GM18526 (cell line): ENCODE measurements around the gene EFCAB9.

Experiments used
- POLR2A ChIP-seq: IDR thresholded peaks from 3 replicates; pipeline ENCODE4 v1.6.1; 2011; ENCODE audit not compliant: insufficient read length; ENCODE audit errors: extremely low read depth

EFCAB9 gene

DNA sequence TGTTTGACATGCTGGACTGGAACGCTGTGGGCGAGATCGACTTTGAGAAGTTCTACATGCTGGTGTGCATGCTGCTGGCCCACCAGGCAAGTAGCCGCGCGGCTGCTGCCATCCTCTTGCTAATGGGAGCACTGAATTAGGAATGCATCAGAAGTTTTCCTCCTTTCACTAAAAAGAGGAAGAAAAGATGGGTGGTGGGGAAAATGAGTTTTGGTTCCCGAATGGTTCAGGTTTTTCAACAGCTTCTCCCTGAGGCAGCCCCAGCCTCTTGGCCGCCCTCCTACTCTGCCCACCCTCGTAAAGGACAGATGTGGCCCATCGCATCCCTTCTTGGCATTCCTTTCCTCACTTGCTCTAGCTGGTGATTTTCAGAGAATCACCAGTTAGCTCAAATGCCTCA, 5.5 kb downstream of the EFCAB9 start:
- TF ChIP-seq POLR2A = no peak

DNA sequence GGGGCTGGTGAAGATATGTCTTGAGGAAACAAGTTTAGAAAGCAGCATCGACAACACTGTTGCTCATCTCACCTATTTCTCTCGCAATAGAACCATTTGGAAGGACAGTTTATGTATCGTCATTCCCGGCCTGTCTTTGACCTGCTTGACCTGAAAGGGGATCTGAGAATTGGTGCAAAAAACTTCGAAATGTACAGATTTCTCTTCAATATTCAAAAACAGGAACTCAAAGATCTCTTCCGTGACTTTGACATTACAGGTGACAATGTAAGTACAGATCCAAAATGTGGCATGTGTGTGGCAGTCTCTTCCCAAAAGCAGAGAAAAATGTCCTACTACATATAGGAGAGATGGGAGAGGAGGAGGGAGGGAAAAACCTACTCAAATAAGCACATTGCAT, 6.5 kb downstream of the EFCAB9 start:
- no peak for TF ChIP-seq POLR2A

DNA sequence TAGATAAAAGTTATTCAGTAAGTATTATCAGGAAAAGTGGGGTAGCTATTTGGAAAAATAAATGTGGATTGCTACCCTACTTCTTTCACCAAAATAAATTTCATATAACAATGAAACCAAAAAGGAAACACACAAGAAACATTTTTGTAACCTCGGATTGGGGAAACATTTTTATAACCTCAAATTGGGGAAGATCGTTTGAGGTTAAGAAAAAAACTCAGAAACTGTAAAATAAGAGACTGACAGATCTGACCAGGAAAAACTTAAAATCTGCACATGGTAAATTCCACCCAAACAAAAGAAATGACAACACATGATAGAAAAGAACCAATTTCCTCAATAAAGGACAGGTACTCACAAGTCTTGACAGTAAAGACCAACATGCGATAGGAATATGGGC, 13.5 kb downstream of the EFCAB9 start:
- no peak for TF ChIP-seq POLR2A

DNA sequence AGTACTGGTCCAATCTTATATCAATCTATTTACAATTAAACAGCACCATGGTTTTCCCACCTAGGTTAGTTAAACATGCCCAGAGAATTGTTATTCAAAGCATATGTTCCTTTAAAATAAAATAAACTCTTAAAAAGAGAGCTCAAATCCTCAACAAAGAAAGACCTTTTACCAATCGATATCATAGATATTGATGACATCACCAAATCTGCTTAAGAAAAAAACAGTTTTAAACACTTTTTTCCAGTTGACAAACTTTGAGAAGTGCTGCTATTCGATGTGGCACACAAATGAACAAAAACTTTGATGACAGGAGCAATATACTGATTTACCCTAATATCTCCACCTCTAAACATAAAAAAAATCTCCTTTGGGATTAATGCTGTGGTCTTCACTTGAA, 15.7 kb downstream of the EFCAB9 start:
- no peak for TF ChIP-seq POLR2A

DNA sequence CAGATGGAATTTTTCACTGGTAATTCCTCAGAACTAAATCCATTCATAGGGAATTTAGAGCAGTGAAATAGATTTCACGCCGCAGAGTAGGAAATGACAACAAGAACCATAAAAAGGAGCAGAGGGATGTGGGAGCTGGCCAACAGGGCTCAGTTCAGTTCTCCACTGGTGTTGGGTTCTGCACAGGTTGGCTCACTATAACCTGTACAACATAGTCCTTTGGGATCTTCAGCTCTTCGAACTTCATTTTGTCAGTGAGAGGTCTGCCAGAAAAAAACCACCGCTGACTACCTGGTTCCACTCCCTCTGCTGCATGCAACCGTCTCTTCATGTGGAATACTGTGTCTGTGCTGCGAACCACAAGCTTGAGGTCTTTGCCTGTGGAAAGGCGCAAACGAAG, 17.7 kb downstream of the EFCAB9 start:
- no peak for TF ChIP-seq POLR2A

DNA sequence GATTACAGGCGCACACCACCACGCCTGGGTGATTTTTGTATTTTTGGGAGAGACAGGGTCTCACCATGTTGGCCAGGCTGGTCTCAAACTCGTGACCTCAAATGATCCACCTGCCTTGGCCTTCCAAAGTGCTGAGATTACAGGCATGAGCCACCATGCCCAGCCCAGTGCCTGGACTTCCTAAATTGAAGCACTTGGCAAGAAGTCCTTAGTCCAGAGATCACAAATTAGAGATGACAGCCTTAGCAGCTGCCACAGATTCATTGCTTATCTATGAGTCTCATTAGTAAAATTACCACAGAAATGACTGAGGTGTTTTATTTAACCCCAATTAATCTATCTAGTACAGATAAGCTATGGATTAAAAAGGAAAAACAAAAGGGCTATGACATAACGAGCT, 19.2 kb downstream of the EFCAB9 start:
- no peak for TF ChIP-seq POLR2A

DNA sequence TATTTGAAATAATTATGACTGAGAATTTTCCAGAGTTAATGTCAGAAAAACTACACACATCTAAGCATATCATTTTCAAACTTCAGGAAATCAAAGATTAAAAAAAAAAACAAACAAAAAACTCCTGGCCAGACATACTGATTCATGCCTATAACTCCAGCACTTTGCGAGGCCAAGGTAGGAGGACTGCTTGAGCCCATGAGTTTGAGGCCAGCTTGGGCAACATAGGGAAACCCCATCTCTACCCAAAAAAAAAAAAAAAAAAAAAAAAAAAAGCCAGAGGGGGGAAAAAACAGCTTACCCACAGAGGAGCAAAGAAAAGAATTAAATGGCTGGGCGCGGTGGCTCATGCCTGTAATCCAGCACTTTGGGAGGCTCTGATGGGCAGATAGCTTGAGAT, 22.4 kb downstream of the EFCAB9 start:
- TF ChIP-seq POLR2A = no peak

DNA sequence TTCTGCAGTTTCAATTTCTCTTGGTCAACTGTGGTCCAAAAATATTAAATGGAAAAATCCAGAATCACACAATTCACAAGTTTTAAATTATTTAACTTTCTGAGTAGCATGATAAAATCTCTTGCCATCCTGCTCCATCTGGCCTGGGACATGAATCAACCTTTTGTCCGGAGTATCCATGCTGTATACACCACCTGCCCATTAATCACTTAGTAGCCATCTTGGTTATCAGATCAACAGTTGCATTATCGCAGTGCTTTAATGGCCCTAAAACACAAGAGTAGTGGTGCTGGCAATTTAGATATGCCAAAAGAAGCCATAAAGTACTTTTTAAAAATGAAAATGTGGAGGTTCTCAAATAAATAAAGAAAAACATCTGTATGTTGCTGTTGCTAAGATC, 25.3 kb downstream of the EFCAB9 start:
- TF ChIP-seq POLR2A = no peak

DNA sequence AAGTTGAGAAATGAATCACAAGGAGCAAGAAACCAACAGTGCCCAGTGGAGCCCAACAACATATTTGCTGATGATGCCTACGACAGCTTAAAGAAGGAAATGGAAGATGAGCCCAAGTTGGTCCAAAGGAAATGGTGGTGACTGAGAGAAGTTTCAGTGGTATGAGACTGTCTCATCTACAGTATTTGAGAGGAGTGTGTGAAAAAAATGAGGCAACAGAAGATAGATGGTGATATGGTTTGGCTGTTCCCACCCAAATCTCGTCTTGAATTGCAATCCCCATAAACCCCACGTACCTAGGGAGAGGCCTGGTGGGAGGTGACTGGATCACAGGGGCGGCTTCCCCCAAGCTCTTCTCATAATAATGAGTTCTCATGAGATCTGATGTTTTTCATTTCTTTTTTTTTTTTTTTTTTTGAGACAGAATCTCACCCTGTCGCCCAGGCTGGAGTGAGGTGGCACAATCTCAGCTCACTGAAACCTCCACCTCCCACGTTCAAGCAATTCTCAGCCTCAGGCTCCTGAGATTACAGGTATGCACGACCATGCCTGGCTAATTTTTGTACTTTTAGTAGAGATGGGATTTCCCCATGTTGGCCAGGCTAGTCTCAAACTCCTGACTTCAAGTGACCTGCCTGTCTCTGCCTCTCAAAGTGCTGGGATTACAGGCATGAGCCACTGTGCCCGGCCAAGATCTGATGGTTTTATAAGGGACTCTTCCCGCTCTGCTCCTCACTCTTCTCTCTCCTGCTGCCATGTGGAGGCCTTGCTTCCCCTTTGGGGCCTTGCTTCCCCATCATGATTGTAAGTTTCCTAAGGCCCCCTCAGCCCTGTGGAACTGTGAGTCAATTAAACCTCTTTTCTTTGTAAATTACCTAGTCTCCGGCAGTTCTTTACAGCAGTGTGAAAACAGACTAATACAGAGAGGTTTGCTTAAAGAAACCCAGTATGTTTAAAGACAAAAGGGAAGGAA, 30.2 kb downstream of the EFCAB9 start:
- TF ChIP-seq POLR2A = no peak

DNA sequence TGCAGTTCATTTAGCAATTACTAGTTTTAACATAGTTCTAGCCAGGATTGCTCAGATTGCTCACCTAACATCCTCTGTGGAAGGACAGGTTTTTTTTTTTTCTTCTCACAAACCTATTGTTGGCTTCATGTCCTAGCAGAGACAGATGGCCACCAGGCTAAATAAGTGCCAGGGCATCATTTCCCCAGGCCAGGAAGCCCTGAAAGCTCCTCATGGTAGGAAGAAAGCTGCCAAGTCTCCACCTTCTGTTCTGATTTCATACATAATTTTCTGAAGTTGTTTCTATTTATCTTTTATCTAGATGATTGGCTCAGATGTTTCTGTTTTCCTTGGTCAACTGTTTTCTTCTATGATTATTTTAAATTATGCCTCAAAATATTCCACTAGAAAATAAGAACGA, 31.0 kb downstream of the EFCAB9 start:
- TF ChIP-seq POLR2A = no peak

DNA sequence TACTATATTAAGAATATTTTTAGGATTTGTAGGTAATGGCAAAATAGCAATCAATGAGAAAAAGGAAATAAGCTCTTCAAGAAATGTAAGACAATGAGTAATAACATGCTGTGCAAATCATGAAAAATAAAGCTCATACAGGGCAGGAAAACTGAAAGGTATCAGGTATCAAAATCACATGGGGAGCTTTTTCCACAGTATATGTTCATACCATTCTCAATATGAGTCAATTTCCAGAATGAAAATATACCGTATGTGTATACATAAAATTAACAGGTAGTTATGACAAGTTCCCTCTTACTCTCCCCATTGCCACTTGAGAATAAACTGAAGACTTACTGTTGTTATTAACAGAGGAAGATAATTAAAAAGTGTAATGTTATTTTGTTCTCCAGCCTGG, 35.9 kb downstream of the EFCAB9 start:
- TF ChIP-seq POLR2A = no peak

DNA sequence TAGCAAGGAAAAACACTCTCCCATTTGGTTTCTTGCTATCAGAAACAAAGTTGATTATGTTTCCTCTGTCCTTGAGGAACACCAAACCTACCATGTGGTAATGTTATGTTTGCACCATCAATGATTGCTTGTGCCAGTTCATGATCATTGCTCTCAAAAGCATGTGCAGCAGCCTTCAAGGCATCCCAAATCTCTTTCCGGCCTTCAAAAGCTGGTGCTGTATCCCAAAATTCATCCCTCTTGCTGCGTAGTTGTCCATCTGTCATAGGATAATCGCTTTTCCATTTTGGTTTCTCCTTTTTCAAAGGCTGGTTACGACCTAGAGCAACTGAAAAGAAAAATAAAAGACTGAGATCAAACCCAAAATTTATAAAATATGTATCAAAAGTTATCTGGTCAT, 40.1 kb downstream of the EFCAB9 start:
- no peak for TF ChIP-seq POLR2A

DNA sequence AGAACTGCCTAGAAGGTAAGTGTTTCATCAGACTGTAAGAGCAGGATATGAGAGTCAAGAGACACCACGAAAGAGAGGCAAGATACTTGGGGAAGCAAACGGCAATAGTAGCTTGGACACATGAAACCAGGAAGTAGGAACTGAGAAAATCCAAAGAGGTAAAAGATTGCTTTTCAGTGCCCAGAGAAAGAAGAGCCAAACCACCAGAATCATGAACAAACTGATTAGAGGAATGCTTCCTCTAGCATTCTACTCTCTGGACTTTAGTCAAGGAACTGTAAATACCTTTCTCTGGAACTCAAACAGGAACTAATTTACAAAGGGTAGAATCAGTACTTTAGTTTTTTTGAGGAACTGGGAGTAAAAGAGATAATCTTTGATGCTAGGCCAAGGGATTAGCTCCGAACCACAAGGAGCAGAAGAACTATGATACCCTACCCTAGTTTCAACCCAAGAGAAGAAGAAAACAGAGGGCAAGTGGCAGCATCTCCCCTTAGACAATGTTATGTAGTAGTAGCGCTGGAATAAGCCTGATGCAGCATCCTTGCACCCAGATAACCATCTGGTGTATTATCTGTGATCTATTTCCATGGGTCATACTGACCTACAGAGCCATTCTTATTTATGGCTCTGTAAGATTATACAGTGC, 41.3 kb downstream of the EFCAB9 start:
- no peak for TF ChIP-seq POLR2A

DNA sequence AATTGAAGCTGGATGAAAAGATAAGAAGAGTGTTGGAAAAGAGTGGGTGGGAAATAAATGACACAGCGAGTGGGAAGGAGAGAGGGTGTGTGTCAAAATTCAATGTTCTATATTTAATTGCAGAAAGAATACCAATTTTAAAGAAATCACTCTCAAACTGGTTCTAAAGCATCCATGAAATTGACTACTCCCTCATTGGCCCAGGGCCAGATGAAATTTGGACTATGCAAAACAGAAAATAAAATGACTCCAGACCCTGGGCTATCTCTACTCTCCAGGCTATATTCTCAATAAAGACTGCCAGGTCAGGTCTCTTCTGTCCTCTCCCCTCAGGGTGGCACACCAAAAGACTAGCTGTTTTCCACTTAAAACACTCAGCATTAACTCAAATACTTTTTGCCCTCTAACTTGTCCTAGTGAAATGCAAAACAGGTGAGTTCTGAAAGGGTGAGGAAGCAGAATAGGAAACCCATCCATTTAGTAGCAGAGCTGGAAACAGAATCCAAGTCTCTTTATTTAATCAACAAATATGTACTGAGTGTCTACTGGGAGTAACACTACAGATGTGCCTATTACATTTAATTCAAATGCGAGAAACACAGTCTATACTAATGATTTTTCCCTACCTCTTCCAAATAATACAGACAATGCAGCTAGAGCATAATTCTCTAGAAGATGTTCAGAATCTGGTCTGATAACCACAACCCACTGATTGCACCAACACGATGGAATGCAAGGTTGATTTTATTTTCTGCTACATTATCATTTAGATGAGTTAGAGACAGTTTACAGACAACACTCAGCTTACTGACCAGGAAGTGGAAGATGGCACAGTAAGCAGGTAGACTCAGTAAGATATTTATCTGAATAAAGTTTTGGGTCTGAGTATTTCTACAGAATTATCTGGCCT, 42.1 kb downstream of the EFCAB9 start:
- no peak for TF ChIP-seq POLR2A

DNA sequence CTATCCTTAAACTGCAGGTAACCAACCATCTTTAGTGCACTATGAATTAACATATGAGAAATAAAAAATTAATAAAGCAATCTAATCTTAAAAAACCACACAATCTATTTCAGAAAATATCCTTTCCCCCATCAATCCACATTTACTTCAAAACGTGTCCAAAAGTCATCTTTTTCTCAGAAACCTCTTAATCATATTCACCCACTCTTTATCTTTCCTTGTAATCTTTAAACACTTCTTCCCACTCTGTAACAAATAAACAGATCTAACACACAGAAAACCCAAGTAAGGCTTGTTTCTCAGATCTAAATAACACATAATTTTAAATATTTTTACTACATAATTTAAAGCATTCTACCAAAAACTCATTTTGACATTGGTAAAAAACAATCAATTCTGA, 44.4 kb downstream of the EFCAB9 start:
- TF ChIP-seq POLR2A = no peak
